DND-41 (cell line): ENCODE results near the gene PCDHGB7.
"Not testable (repeated sequence)": the region's sequence is repeated elsewhere in the genome, so short reads cannot be mapped to it uniquely, and the experiment has no call there.

Source experiments
- ATAC-seq: fragments of 200-7000 bp; cut with Tn5 transposase; 3 replicates; pipeline ENCODE4 v1.9.1; 2021; ENCODE audit warnings: low read depth; ENCODE audit not compliant: insufficient read depth
- DNase-seq: peaks from one replicate; pipeline ENCODE4 v3.0.0-alpha.2; 2020
- H2AFZ ChIP-seq: 2 replicates; pipeline ENCODE4 v1.6.0; 2012; ENCODE audit warnings: low read depth, low read length
- H3K27ac ChIP-seq: 2 replicates; pipeline ENCODE4 v1.5.1; 2012; ENCODE audit warnings: low read length, inconsistent platforms
- H3K27me3 ChIP-seq: fragments of 200-600 bp; sonication (generic); 2 replicates; pipeline ENCODE4 v1.6.0; 2012; ENCODE audit warnings: low read length, mild to moderate bottlenecking, inconsistent platforms; ENCODE audit not compliant: insufficient read depth, poor library complexity
- H3K36me3 ChIP-seq: 2 replicates; pipeline ENCODE4 v1.5.1; 2012; ENCODE audit warnings: low read length, inconsistent platforms; ENCODE audit not compliant: insufficient read depth
- H3K4me1 ChIP-seq: 2 replicates; pipeline ENCODE4 v1.5.1; 2012; ENCODE audit warnings: mild to moderate bottlenecking, low read length; ENCODE audit not compliant: insufficient read depth
- H3K4me2 ChIP-seq: 2 replicates; pipeline ENCODE4 v1.6.0; 2012; ENCODE audit warnings: mild to moderate bottlenecking, moderate library complexity, low read length, inconsistent platforms; ENCODE audit not compliant: insufficient read depth
- H3K4me3 ChIP-seq, 2 experiments: fragments of 200-600 bp in 1 of 2; shearing (Covaris generic) in 1 of 2; 2 replicates each; pipeline ENCODE4 v1.5.1; 2012 to 2016; ENCODE audit warnings: inconsistent platforms in 2 of 2, low read length in 2 of 2, mild to moderate bottlenecking in 2 of 2, low read depth in 1 of 2, moderate library complexity in 1 of 2
- H3K79me2 ChIP-seq: 2 replicates; pipeline ENCODE4 v1.6.0; 2012; ENCODE audit warnings: low read length, inconsistent platforms; ENCODE audit not compliant: insufficient read depth
- H3K9ac ChIP-seq: 2 replicates; pipeline ENCODE4 v1.6.0; 2012; ENCODE audit warnings: low read depth, mild to moderate bottlenecking, inconsistent platforms, low read length, moderate library complexity
- H3K9me3 ChIP-seq: 2 replicates; pipeline ENCODE4 v1.5.1; 2012; ENCODE audit warnings: low read length, moderate library complexity, mild to moderate bottlenecking, inconsistent platforms; ENCODE audit not compliant: insufficient read depth, severe bottlenecking
- H4K20me1 ChIP-seq: 2 replicates; pipeline ENCODE4 v1.6.0; 2012; ENCODE audit warnings: low read length; ENCODE audit not compliant: insufficient read depth
- EZH2 ChIP-seq: IDR thresholded peaks from 3 replicates; pipeline ENCODE4 v1.6.1; 2012; ENCODE audit warnings: borderline replicate concordance, low read depth, mild to moderate bottlenecking, moderate library complexity, low read length, inconsistent platforms; ENCODE audit not compliant: severe bottlenecking
- TF ChIP-seq, protein P1 (sequence below): IDR thresholded peaks from 2 replicates; pipeline ENCODE4 v1.5.1; 2012; ENCODE audit warnings: borderline replicate concordance, low read length, moderate library complexity, mild to moderate bottlenecking; ENCODE audit not compliant: poor library complexity, severe bottlenecking; ENCODE audit errors: extremely low read depth

The PCDHGB7 gene

DNA sequence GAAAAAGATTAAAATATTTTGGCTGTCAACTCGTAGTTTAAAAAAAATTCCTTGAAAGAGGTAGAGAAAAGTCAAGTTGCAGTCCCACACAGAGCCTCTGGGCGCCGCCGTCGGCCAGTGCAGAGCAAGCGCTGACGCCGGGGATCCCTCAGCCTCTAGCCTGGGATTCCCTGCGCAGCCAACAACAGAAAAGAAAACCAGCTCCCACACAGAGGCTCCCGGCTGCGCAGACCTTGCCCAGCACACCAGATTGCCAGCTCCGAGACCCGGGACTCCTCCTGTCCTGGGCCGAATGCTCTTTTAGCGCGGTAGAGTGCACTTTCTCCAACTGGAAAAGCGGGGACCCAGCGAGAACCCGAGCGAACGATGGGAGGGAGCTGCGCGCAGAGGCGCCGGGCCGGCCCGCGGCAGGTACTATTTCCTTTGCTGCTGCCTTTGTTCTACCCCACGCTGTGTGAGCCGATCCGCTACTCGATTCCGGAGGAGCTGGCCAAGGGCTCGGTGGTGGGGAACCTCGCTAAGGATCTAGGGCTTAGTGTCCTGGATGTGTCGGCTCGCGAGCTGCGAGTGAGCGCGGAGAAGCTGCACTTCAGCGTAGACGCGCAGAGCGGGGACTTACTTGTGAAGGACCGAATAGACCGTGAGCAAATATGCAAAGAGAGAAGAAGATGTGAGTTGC is at the start of gene PCDHGB7:
PCDHGB7 (plus strand) TSS at position 184 of the 679 bp plus-strand sequence; CDS start at position 367, 183 bp downstream.
- not testable (repeated sequence) for H3K79me2 ChIP-seq, H3K4me3 ChIP-seq, H3K9ac ChIP-seq, H3K27ac ChIP-seq, H4K20me1 ChIP-seq, H3K27me3 ChIP-seq, H3K4me2 ChIP-seq, H3K4me1 ChIP-seq, H2AFZ ChIP-seq, H3K9me3 ChIP-seq, H3K36me3 ChIP-seq
- TF ChIP-seq, protein P1, sequence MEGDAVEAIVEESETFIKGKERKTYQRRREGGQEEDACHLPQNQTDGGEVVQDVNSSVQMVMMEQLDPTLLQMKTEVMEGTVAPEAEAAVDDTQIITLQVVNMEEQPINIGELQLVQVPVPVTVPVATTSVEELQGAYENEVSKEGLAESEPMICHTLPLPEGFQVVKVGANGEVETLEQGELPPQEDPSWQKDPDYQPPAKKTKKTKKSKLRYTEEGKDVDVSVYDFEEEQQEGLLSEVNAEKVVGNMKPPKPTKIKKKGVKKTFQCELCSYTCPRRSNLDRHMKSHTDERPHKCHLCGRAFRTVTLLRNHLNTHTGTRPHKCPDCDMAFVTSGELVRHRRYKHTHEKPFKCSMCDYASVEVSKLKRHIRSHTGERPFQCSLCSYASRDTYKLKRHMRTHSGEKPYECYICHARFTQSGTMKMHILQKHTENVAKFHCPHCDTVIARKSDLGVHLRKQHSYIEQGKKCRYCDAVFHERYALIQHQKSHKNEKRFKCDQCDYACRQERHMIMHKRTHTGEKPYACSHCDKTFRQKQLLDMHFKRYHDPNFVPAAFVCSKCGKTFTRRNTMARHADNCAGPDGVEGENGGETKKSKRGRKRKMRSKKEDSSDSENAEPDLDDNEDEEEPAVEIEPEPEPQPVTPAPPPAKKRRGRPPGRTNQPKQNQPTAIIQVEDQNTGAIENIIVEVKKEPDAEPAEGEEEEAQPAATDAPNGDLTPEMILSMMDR: peak; percentile 60
- ATAC-seq (peak; percentile 78), DNase-seq (peak; percentile 43)

DNA sequence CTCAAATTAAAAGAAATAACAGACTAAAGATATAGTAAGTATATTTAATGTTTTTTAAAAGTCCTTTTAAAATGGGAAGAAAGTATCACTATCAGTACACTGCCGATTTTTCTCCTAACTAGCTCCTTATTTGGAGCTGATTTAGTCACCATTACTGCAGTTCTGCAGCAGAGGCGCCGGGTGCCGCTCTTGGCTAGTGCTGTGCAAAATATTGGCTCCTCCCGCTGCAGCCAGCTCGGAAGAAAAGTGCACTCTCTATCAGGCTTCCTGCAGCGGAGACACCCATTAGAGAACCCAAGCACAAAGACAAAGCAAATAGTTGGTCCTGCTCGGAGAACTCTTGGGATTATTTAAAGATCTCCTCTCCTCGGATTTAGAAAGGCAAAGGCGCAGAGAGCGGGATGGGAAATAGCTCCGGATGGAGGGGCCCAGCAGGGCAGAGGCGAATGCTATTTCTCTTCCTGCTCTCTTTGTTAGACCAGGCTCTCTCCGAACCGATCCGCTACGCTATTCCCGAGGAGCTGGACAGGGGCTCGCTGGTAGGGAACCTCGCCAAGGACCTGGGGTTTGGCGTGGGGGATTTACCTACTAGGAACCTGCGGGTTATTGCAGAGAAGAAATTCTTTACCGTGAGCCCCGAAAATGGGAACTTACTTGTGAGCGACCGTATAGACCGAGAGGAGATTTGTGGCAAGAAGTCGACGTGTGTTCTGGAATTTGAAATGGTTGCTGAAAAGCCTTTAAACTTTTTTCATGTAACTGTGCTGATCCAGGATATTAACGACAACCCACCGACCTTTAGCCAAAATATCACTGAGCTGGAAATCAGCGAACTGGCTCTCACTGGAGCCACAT is 47.3 kb upstream of the PCDHGB7 start, which contains the start of gene PCDHGB3:
PCDHGB3 (plus strand) TSS at position 249 of the 855 bp plus-strand sequence; CDS start at position 402, 153 bp downstream.
- ATAC-seq: no peak
- H3K9ac ChIP-seq: no peak within 1 kb of the TSS

DNA sequence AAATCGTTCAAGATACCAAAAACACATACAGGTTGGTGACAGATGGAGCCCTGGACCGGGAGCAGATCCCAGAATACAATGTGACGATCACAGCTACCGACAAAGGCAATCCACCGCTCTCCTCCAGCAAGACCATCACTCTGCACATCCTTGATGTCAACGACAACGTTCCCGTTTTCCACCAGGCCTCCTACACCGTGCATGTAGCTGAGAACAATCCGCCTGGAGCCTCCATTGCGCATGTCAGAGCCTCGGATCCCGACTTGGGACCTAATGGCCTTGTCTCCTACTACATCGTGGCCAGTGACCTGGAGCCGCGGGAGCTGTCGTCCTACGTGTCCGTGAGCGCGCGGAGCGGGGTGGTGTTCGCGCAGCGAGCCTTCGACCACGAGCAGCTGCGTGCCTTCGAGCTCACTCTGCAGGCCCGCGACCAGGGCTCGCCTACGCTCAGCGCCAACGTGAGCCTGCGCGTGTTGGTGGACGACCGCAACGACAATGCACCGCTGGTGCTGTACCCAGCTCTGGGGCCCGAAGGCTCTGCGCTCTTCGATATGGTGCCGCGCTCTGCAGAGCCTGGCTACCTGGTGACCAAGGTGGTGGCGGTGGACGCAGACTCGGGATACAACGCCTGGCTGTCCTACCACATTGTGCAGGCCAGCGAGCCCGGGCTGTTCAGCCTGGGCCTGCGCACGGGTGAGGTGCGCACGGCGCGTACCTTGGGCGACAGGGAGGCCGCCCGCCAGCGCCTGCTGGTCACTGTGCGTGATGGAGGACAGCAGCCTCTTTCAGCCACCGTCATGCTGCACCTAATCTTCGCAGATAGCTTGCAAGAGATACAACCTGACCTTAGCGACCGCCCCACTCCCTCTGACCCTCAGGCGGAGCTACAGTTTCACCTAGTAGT is 45.7 kb upstream of the PCDHGB7 start:
- Histone ChIP-seq H3K36me3 (no peaks in the 10 kb centered on the region), H3K9me3 (no peaks in the 10 kb centered on the region), H4K20me1 (no peaks in the 10 kb centered on the region), H3K4me1 (no peaks in the 10 kb centered on the region), H3K27ac (no peak overlapping the region), H3K4me2 (no peak overlapping the region), H3K27me3 (peaks cover 4% of the 10 kb centered on the region), H2AFZ (no peak overlapping the region), H3K9ac (no peak overlapping the region), H3K79me2 (no peaks in the 10 kb centered on the region), H3K4me3 (no peak overlapping the region)
- TF ChIP-seq EZH2: no peak
- TF ChIP-seq, protein P1: no peak
- no peak for ATAC-seq
- no peak for DNase-seq

More for the DNA sequence above, 47.3 kb upstream of the PCDHGB7 start, which contains the start of gene PCDHGB3:
- Histone ChIP-seq H2AFZ (no peak within 1 kb of the TSS), H3K4me1 (no peaks in the 10 kb centered on the region), H3K79me2 (no peaks in the 10 kb centered on the region), H3K27me3 (peaks cover 4% of the 10 kb centered on the region), H4K20me1 (no peaks in the 10 kb centered on the region), H3K36me3 (no peaks in the 10 kb centered on the region), H3K9me3 (no peaks in the 10 kb centered on the region), H3K4me2 (no peak within 1 kb of the TSS), H3K4me3 (no peak within 1 kb of the TSS), H3K27ac (no peak within 1 kb of the TSS)
- no peak for DNase-seq
- TF ChIP-seq, protein P1: no peak
- no peak for TF ChIP-seq EZH2
